ENCODE measurements around the gene SH3PXD2A.

SH3PXD2A gene, protein sequence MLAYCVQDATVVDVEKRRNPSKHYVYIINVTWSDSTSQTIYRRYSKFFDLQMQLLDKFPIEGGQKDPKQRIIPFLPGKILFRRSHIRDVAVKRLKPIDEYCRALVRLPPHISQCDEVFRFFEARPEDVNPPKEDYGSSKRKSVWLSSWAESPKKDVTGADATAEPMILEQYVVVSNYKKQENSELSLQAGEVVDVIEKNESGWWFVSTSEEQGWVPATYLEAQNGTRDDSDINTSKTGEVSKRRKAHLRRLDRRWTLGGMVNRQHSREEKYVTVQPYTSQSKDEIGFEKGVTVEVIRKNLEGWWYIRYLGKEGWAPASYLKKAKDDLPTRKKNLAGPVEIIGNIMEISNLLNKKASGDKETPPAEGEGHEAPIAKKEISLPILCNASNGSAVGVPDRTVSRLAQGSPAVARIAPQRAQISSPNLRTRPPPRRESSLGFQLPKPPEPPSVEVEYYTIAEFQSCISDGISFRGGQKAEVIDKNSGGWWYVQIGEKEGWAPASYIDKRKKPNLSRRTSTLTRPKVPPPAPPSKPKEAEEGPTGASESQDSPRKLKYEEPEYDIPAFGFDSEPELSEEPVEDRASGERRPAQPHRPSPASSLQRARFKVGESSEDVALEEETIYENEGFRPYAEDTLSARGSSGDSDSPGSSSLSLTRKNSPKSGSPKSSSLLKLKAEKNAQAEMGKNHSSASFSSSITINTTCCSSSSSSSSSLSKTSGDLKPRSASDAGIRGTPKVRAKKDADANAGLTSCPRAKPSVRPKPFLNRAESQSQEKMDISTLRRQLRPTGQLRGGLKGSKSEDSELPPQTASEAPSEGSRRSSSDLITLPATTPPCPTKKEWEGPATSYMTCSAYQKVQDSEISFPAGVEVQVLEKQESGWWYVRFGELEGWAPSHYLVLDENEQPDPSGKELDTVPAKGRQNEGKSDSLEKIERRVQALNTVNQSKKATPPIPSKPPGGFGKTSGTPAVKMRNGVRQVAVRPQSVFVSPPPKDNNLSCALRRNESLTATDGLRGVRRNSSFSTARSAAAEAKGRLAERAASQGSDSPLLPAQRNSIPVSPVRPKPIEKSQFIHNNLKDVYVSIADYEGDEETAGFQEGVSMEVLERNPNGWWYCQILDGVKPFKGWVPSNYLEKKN

DNA sequence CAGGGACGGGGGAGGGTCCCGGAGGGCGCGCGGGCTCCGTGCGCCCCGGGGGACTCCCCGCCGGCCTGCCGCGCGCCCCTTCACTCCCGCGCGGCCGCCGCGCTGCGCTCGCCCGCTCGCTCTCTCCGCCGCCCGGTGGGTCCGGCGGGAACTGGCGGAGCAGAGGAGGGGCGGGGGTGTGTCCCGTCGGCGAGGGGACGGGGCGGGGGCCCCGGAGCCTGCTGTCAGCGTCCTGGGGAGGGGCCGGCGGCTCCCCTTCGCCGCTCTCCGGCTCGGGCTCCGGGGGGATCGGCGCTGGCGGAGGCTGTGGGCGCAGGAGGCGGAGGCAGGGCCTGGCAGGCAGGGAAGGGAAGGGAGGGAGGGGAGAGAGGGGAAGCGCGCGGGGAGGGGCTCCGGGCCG lies at the start of gene SH3PXD2A:
Gene SH3PXD2A, minus strand, starts transcription at position 153 of the 400 bp plus-strand sequence. CDS start 310 bp downstream, outside the sequence.
- peak; percentile 77 for DNase-seq (ENCODE audit: low spot score)

DNA sequence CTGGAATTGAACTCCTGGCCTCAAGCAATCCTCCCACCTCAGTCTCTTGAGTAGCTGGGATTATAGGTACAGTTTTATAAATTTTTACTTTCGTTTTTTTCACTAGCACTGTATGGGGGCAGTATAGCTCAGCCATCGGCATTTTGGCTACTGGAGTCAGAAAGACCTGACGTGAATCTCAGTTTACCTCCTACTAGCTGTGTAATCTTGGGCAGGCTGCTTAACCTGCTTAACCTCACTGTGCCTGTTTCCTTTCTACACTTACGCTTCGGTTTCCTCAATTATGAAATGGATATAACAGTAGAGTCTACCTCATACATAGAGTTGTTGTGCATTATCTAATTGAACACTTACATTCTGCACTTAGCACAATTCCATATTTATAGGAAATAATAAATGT lies 45.9 kb upstream of the SH3PXD2A start:
- DNase-seq (ENCODE audit: low spot score), result no peak

DNA sequence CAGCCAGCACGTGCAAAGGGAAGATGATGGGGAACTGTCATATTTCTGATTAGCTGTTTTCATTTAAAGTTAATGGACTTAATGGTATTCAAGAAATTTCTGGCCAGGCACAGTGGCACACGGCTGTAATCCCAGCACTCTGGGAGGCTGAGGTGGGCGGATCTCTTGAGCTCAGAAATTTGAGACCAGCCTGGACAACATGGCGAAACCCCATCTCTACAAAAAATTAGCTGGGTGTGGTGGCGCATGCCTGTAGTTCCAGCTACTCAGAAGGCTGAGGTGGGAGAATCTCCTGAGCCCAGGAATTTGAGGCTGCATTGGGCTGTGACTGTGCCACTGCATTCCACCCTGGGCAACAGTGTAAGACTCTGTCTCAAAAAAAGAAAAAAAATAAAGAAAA lies 43.9 kb upstream of the SH3PXD2A start:
- DNase-seq (ENCODE audit: low spot score), result no peak

DNA sequence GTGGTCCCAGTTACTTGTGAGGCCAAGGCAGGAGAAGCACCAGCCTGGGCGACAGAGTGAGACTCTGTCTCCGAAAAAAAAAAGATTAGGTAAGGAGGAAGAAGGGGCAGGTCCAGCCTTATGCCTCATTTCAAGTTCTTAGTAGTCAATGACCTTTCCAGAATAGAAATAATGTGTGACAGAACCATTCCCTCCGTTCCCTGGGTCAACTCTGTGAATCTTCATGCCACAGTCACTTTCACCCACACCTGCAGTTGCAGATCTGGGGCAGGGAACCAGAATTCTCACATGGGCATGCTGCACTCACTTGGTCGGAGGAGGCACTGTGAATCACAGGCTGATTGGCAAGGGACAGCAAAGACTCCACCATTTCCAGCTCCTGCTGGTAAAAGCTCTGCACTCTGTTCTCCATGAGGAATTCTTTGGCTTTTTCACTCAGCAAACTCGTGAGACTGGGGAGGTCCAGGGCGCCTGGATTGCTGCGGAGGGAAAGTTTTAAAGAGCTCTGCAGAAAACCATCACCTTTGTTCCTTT lies 41.9 kb upstream of the SH3PXD2A start:
- no peak for DNase-seq (ENCODE audit: low spot score)

DNA sequence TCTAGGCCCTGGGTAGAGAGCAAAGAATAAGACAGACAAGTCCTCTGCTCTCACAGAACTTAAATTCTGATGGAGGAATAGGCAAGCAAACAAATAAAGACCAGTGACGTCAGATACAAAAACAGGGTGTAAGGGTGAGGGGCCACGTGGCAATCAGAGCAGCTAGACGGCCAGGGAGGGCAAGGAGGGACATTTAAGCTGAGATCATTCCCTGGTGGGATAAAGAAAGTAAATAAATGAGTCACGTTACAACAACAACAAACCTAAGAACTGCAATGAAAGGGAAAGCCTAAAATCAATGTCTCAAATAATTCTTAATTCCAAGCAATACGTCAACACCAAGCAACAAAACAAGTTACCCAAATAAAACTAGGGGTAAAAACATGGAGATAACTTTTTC lies 40.8 kb upstream of the SH3PXD2A start:
- DNase-seq (ENCODE audit: low spot score), result no peak

DNA sequence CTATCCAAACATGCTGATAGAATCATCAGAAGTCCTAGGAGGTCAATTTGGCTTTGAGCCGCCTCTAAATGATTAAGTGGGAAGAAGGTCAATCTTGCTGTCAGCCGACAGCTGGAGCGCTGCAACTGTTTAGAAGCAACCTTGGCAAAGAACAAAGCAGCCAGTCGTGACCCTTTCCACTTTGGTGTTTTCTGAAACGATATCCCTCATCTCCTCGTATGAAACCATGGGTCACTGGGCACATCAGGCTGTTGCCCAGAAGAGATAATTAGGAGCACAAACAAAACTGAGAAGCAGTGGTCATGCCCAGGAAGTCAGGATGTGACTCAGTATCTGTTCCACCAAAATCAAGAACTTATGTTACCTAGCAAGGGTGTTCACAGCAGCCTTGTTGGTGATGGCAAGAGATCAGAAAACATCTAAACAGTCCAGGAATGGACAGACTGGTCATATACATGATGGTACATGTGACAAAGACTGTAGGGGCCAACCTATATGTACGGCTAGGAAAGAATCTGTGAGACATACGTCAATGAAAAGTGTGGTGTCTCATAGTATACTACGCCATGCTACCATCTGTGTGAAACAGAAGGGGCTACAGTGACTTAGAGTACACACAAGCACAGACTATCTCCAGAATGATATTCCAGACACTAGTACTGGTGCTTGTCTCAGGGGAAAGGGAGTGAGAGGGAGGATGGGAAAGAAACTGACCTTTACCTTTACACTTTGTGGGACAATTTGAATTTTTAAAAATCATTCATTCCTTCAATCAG lies 40.2 kb upstream of the SH3PXD2A start:
- no peak for DNase-seq (ENCODE audit: low spot score)

DNA sequence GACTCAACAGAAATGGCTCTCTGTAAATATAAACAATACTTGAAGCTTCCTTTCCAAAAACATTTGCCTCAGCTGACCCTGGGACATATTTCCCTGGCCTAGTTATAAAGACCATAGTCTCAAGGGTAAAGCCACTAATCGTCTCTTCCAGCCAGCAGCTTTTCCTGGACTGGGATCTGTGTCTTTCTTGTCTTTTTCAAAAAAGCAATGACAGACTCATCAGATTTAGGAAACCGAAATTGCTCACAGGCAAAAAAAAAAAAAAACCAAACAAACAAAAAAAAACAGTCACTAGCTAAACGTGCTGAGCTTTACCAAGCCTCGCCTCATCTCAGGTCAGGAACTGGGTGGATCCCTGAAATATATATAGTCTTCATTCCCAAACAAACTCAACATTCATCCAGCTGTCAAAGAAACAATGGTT lies 39.1 kb upstream of the SH3PXD2A start:
- DNase-seq (ENCODE audit: low spot score), result no peak

DNA sequence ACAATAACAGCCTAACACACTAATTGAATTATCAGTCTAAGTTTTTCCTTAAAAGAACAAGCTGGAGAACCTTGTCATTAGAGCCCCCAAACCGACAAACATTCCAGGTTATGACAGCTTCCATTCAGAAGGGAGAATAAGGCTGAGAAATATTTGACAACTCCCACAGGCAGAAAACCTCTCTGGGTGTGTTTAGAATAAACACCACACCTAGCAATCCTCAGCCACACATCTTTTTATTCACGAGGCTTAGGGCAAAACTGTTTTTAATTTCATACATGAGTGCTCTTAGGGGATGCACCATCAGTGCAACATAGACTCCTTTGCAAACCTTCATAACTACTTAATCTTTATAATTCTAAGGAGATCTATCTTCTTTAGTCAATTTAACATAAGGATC lies 38.4 kb upstream of the SH3PXD2A start:
- no peak for DNase-seq (ENCODE audit: low spot score)

DNA sequence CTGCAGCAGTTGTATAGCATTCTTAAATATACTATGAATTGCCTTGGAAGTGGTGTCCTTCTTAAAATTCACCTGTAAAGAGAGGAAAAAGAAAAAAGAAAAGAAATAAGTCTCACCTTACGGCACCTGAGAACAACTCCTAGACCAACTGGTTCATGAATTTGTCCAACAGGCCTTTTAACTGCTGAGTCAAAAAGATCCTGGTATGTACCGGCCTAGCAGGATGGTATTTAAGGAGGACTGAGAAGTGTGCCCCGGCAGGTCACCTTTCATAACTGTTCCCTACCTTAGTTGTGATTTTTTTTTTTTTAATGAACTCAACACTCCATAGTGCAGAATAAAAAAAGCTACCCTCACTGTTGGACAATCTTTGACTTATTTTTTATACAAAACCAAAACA lies 36.8 kb upstream of the SH3PXD2A start:
- no peak for DNase-seq (ENCODE audit: low spot score)

DNA sequence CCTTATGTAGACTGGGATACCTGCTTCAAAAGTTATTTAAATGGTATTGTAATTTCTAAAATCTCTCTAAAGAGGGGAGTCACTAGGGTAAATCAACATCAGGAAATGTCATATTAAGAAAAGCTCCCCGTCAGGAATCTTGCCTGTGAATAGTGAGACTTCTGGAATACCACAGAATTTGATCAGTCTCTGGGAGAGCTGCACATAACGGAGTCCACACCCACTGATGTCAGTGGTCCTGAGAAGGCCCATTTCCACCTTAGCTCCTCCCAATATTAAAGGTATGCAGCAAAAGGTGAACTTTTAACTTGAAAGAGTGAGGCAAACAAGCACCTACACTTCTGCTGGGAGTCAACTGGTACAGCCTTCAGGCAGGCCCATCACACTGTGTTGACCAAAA lies 35.3 kb upstream of the SH3PXD2A start:
- DNase-seq (ENCODE audit: low spot score), result no peak

DNA sequence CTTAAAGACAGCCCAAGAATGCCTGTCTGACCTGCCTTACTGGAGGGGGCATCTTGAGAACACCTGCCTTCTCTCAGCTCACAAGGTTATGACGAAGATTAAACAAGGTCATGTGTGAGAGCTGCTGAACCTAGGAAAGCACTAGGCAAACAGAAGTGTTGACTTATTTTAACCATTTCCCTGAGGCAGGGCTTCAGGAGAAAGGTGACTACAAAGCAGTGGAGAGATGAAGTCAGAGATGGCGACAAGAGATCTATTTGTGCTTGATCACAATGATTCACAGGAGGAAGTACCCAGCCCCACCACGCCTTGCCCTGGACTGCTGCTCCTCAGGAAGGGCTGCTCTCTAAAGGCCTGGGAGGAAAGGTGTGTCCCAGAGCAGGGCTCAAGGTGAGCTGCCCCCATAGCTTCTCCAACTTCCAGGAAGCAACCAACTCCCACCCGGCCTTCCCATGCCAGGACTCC lies 34.9 kb upstream of the SH3PXD2A start:
- DNase-seq (ENCODE audit: low spot score), result no peak

DNA sequence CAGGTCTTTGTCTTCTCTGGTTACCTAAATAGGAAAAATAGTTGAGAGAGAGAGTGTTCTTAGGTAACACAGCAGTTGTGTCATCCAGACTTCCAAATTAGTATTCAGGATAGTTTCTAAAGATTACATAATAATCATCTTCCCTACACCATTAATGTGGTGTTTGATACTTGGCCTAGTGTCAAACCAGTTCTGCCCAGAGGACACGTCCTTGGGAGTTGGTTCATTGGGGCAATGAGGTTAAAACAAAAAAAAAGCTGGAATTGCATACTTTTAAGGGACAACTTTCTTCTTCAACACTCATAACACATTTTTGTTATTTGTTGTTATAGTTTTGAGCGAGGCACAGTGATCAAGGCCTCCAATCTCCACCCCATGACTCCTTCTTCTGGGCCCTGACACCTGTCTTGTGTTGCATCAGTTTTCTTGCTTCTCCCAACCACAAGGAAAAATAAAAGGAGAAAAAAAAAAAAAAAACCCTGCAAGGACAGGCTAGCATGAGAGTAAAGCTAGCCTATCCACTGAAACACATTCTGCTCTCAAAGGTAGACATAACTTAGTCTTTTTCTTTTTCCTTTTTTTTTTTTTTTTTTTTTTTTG lies 33.8 kb upstream of the SH3PXD2A start:
- DNase-seq (ENCODE audit: low spot score), result no peak

DNA sequence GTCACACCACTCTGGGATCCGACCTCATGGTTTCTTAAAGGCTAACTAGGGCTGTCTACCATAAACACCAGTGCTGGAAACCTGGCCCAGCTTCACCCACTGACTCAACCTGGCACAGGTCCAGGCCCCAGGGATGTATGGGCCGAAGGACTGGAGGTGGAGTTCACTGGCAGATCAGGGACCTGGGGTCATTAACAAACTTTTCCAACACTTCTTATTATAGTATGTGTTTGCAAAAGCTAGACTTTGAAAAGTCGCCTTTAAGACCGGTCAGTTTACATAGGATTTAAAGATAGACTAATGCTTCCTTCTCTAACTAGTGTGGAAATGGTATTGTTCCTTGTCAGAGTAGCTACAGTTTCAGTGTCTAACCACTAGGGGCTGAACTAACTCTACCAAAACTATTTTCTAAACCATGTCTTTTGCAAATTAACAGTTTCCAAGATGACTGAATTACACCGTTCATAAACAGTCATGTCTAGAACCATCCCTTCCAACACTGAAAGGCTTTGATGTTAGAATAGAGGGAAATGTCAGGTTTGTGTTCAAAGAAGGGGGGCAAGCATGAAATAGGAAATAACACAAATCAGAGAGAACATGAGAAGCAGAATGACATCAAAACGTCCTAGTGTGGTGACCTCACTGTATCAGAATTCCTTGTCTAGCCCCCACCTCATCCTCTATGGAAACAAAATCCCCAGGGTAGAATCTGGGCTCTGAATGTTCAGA lies 32.9 kb upstream of the SH3PXD2A start:
- no peak for DNase-seq (ENCODE audit: low spot score)

DNA sequence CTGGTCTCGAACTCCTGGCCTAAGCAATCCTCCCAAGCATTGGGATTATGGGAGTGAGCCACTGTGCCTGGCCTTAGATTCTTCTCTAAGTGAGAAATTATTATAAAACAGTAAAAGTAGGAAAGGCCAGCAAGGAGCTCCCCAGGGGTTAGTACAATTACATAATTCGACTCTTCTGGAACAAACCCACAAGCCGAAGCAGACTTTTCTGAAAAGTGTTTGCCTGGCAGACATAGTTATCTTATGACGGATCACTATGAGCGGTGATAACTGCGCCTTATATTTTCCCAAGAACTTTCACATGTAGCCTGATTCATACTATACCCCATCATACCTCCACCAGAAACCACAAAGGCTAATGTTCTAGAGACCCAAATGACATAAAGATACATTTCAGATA lies 30.2 kb upstream of the SH3PXD2A start:
- no peak for DNase-seq (ENCODE audit: low spot score)

DNA sequence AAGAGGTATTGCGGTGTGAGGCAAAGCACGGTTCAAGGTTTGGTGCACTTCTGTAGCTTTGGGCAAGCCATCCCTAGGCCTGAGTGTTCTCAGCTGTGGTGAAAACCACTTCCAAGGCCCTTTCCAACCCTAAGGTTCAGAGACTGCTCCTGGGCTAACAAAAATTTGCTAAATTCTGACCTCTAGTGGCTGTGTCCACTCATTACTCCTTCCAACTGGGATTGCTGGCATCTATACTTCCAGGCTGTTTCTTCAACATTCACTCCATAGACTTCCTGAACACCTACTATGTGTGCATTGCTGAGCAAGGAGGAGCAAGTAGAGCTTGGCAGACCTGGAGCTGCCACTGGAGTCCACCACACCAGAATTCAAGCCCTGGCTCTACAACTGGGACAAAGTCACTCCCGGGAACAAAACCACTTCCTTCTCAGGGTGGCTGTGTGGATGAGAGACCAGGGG lies 29.3 kb upstream of the SH3PXD2A start:
- DNase-seq (ENCODE audit: low spot score), result peak; percentile 63

DNA sequence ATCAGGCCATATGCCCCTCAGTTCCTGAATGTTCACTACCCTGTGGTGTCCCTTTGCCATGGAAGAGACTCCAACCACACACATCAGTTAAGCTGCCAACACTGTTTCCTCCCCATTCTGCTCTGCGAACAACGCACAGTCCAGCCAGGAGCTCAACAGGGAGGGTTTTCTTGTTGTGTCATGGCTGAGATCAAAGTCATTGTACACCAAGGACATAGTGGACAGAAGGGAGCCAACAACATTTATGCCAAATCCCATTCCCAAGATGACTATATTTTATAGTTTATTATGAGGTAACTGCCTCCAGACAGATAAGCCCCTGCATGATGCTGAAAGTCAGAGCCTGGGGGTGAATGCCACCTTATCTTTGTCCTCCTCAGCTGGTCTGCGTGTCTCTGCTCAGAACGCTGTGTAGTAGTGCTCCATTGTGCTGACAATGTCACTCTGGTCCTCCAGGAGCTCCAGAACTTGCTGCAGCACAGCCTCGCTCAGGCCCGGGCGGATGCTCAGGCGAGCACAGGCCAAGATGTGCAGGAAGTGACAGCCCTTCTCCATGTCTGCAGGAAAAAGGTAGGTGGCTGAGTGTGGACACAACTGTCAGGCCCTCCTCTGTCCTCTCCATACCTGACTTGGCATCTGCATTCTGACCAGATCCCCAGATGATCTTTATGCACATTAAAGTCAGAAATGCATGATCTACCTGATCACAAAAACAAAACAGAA lies 27.1 kb upstream of the SH3PXD2A start:
- DNase-seq (ENCODE audit: low spot score), result no peak

DNA sequence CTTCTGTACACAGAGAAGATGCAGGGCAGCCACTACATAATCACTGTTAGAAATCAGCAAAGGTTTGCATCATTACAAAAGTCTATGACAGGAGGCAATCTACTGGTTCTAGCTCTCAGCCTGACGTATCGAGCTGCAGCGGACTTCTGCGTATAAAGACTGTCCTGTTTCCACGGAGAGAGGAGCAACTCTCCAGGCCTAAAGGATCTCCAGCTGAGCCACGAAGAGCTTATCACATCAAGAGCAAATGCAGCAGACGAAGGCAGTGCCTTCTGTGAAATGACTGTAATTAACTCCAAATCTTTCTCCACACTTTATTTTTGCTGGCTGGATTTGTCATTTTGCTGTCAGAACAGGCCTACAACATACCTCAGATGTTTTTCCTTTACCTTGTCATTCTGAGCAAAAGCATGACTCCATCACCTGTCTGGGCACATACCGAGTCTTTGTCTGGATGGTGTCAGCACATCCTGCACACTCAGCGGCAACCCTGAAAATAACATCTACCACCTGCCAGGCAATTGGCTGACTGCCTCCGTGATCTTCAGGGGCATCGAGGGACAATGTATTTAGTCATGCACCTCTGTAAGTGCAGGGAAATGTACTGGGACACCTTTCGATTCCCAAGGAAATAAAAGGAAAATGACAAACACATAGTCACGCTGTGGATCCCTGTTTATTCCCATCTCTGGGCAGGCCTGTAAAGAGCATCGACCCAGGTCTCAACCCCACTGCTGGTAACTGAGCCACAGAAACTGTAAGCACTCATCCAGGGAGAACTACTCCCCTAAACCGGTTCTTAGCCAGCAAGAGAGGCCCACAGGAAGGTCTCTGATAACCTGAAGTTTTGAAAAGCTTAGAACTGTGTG lies 26.3 kb upstream of the SH3PXD2A start:
- DNase-seq (ENCODE audit: low spot score), result no peak

DNA sequence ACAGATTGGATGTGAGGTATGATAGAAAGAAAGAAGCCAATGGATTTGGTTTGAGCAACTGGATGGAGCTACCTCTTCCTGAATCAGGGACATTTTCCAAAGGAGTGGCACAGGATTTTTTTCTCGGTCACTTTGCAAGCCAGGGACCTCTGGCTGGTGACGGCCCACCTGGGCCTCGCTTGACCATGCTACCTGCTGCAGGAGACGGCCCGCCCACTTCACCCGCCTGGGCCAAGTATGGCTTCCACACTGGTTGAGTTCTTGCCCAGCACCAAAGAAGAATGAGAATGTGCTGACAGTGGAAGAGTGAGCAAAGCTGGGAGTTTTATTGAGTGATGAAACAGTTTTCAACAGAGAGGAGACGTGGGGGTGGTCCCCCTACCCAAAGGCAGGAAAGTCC lies 24.5 kb upstream of the SH3PXD2A start:
- DNase-seq (ENCODE audit: low spot score), result no peak

DNA sequence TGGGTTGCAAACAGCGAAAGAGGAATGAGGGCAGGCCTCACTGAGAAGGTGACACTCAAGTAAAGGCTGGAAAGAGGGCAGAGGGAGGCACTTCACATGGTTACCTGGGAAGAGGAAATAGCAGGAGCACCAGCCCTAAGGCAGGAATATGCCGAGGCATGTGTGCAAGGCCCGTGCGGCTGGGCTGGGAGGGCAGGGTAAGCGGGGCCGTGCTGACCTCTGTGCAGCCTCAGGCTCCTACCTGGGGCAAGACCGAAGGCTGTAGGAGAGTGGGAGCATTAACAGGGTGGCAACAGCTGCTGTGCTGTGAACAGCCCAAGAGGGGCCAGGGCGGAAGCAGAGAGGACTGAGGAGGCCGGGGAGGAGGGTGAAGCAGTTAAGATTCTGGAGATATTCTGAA lies 24.0 kb upstream of the SH3PXD2A start:
- no peak for DNase-seq (ENCODE audit: low spot score)

Measured in ecto neural progenitor cell (in vitro differentiated cells).